ENCODE data around the gene BRF1. TPM values are rescaled to one million over a fixed set of nuclear protein-coding genes. Genes with fewer than 3 reads are reported as not detected.
A peak's percentile ranks its signal among the peaks of the same experiment; 100 is the strongest.

BRF1 gene
- total RNA-seq, 4 donors from 2014 or later: 25.2 to 35.6 (median 30.9) TPM

DNA sequence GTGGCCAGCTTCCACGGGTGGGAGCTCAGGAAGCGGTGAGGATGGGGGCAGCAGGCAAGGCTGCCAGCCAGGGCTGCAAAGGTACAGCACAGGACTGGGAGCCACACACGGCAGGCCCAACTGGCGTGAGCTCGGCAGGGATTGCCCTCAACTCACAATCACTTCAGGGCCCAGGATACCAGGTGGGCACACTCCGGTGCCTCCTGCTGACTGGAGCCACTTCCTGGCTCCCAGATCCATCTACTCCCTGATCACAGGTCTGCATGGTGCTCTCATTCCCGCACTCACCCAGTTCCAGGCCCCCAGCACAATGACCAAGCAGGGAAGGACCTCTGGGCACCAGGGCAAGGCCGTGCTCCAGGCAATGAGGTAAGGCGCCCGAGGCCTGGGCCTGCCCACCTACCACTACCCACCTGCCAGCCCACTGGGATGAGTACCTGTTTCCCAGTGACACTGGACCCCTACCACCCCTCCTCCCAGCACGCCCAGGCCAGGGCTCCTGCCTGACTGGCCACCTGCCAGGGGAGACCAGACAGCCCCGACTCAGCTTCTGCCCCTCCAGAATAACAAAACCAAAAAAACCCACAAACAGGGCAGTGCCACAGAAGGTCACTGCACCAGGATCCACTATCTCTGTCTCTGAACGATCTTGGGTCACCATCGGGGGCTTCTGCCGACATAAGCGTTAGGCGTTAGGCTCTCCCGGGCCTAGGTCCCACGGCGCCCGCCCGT, 134.1 kb downstream of the BRF1 start:
- WGBS, 2 donors (ENCODE audit: low coverage in 1 of 2): no CpG with 5 or more reads among the region's 22 CpGs
- TF ChIP-seq, protein P1, sequence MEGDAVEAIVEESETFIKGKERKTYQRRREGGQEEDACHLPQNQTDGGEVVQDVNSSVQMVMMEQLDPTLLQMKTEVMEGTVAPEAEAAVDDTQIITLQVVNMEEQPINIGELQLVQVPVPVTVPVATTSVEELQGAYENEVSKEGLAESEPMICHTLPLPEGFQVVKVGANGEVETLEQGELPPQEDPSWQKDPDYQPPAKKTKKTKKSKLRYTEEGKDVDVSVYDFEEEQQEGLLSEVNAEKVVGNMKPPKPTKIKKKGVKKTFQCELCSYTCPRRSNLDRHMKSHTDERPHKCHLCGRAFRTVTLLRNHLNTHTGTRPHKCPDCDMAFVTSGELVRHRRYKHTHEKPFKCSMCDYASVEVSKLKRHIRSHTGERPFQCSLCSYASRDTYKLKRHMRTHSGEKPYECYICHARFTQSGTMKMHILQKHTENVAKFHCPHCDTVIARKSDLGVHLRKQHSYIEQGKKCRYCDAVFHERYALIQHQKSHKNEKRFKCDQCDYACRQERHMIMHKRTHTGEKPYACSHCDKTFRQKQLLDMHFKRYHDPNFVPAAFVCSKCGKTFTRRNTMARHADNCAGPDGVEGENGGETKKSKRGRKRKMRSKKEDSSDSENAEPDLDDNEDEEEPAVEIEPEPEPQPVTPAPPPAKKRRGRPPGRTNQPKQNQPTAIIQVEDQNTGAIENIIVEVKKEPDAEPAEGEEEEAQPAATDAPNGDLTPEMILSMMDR (IDR thresholded peaks at IDR 0.05): no peak
- no peak for TF ChIP-seq EP300 (IDR thresholded peaks at IDR 0.05)
- no peak for TF ChIP-seq POLR2AphosphoS5 (IDR thresholded peaks at IDR 0.05)
- no peak for TF ChIP-seq POLR2A (IDR thresholded peaks at IDR 0.05)
- peaks cover 61% of the 10 kb centered on the region for H3K27me3 ChIP-seq
- peak overlapping the region in 1 of 2 donors; percentile 54 for H3K4me3 ChIP-seq
- ATAC-seq: no peak
- no peaks in the 10 kb centered on the region for H3K9me3 ChIP-seq
- H3K36me3 ChIP-seq: no peaks in the 10 kb centered on the region
- no peak overlapping the region for H3K27ac ChIP-seq
- H3K4me1 ChIP-seq: peaks cover 0 to 46% (median 16%) of the 10 kb centered on the region in 3 donors

DNA sequence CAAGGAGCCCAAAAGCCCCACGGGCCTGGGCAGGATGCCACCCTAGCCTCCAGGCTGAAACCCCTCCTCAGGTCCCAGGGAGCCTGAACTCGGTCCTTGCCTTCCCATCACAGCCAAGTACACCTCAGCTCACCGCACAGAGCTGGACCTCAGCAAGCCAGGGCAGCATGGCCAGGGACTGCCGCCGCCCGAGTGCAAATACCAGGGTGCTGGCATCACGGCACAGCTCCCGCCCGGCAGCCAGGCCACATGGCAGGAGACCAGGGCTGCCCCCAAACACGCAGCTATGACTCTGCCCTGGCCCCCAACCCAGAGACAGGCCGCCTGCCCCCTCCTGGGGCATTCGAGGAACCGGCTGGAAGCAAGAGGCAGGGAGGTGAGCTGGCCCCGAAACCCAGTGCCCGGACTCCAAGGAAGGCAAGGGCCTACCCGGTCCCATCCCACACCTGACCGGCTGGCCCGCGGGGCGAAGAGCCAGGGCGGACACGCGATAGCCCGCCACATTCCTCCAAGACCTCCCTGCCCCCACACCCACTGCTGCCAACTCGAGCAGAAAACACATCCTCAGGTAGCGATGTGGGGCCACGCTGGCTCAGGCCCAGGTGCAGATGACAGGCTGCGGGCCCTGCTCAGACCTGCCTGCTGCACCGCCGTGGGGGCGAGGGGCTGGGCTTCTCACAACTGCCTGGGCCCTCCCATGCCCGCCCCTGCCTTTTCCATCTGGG, 134.9 kb downstream of the BRF1 start:
- peaks cover 0 to 39% (median 13%) of the 10 kb centered on the region in 3 donors for H3K4me1 ChIP-seq
- TF ChIP-seq EP300 (IDR thresholded peaks at IDR 0.05): no peak
- TF ChIP-seq POLR2A (IDR thresholded peaks at IDR 0.05): no peak
- TF ChIP-seq, protein P1 (IDR thresholded peaks at IDR 0.05): no peak
- no peak for TF ChIP-seq POLR2AphosphoS5 (IDR thresholded peaks at IDR 0.05)
- peak overlapping the region in 1 of 2 donors; percentile 54 for H3K4me3 ChIP-seq
- ATAC-seq: no peak
- peaks cover 60% of the 10 kb centered on the region for H3K27me3 ChIP-seq
- H3K27ac ChIP-seq: no peak overlapping the region
- no peaks in the 10 kb centered on the region for H3K9me3 ChIP-seq
- no peaks in the 10 kb centered on the region for H3K36me3 ChIP-seq
- no CpG with 5 or more reads among the region's 32 CpGs for WGBS, 2 donors (ENCODE audit: low coverage in 1 of 2)

- no CpG with 5 or more reads among the region's 10 CpGs for WGBS, 2 donors (ENCODE audit: low coverage in 1 of 2)
- no peak overlapping the region for H3K27ac ChIP-seq
These were observed 135.6 kb downstream of the BRF1 start for GRCh38 chr14:105165134-105165704.

GRCh38 chr14:105163040-105163742, 137.6 kb downstream of the BRF1 start:
- TF ChIP-seq POLR2AphosphoS5 (IDR thresholded peaks at IDR 0.05) (no peak), POLR2A (IDR thresholded peaks at IDR 0.05) (no peak), EP300 (IDR thresholded peaks at IDR 0.05) (no peak)
- TF ChIP-seq, protein P1 (IDR thresholded peaks at IDR 0.05): no peak
- Histone ChIP-seq H3K36me3 (no peaks in the 10 kb centered on the region), H3K27ac (no peak overlapping the region), H3K27me3 (peaks cover 49% of the 10 kb centered on the region), H3K9me3 (no peaks in the 10 kb centered on the region), H3K4me1 (peaks cover 0 to 16% (median 10%) of the 10 kb centered on the region in 3 donors), H3K4me3 (no peak overlapping the region)
- no peak for ATAC-seq
- WGBS, 2 donors (ENCODE audit: low coverage in 1 of 2): no CpG with 5 or more reads among the region's 18 CpGs

More at GRCh38 chr14:105165134-105165704, 135.6 kb downstream of the BRF1 start:
- Histone ChIP-seq H3K9me3 (no peaks in the 10 kb centered on the region), H3K27me3 (peaks cover 53% of the 10 kb centered on the region), H3K4me1 (peaks cover 0 to 32% (median 10%) of the 10 kb centered on the region in 3 donors), H3K36me3 (no peaks in the 10 kb centered on the region), H3K4me3 (no peak overlapping the region)
- ATAC-seq: no peak
- TF ChIP-seq, protein P1 (IDR thresholded peaks at IDR 0.05): no peak
- TF ChIP-seq EP300 (IDR thresholded peaks at IDR 0.05): no peak
- no peak for TF ChIP-seq POLR2AphosphoS5 (IDR thresholded peaks at IDR 0.05)
- no peak for TF ChIP-seq POLR2A (IDR thresholded peaks at IDR 0.05)
